ENCODE results near the gene FUT9. TPM values are rescaled to one million over a fixed set of nuclear protein-coding genes. Genes with fewer than 3 reads are reported as not detected.

FUT9 gene
- total RNA-seq, 2 experiments from 2014 or later: not detected

DNA sequence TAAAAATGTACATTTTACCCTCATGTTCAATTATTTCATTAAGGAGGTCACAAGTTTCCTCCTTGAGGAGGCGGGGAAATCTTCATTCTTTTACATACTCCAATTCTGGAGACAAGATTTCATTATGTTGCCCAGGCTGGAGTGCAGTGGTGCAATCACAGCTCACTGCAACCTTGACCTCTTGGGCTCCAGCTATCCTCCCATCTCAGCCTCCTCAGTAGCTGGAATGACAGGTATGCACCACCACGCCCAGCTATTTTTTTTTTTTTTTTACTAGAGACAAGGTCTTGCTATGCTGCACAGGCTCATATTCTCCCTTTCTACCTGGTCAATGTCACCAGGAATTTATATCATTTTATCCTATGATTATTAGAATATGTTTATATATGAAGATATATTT is 85.8 kb downstream of the FUT9 start:
- ChIA-PET CTCF (ENCODE audit: unreplicated experiment) (no interaction called here), POLR2A (interaction anchor here (0.7 kb wide), 1 partner anchor 636 kb away, joined by 4 read pairs; no protein-coding TSS in a partner anchor)
- Histone ChIP-seq H4K20me1 (ENCODE audit: insufficient read depth, low read length) (no peaks in the 10 kb centered on the region), H3K79me2 (ENCODE audit: insufficient read depth, low read depth, low read length) (no peaks in the 10 kb centered on the region), H3K4me2 (ENCODE audit: low read length) (no peak overlapping the region), H3K9me3 (ENCODE audit: low read length) (no peaks in the 10 kb centered on the region), H3K4me1 (ENCODE audit: insufficient read depth, low read length, poor library complexity, severe bottlenecking) (no peaks in the 10 kb centered on the region), H3K36me3 (ENCODE audit: insufficient read depth, low read length) (no peaks in the 10 kb centered on the region), H2AFZ (ENCODE audit: low read length) (no peak overlapping the region), H3K4me3 (ENCODE audit: low read depth, low read length, poor library complexity, severe bottlenecking) (no peak overlapping the region), H3K9me2 (ENCODE audit: insufficient read depth, low read length) (no peaks in the 10 kb centered on the region), H3K27ac (ENCODE audit: low read depth, low read length, poor library complexity, severe bottlenecking) (no peak overlapping the region)
- intact Hi-C loops (cut with micrococcal nuclease; ENCODE audit: unreplicated experiment): no loop called here
- no peak for TF ChIP-seq EZH2phosphoT487 (IDR thresholded peaks at IDR 0.05; ENCODE audit: borderline replicate concordance, low read depth, low read length)
- TF ChIP-seq, protein P1, sequence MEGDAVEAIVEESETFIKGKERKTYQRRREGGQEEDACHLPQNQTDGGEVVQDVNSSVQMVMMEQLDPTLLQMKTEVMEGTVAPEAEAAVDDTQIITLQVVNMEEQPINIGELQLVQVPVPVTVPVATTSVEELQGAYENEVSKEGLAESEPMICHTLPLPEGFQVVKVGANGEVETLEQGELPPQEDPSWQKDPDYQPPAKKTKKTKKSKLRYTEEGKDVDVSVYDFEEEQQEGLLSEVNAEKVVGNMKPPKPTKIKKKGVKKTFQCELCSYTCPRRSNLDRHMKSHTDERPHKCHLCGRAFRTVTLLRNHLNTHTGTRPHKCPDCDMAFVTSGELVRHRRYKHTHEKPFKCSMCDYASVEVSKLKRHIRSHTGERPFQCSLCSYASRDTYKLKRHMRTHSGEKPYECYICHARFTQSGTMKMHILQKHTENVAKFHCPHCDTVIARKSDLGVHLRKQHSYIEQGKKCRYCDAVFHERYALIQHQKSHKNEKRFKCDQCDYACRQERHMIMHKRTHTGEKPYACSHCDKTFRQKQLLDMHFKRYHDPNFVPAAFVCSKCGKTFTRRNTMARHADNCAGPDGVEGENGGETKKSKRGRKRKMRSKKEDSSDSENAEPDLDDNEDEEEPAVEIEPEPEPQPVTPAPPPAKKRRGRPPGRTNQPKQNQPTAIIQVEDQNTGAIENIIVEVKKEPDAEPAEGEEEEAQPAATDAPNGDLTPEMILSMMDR (conservative IDR thresholded peaks at IDR 0.05; ENCODE audit: low read length): no peak
- no peak for DNase-seq (ENCODE audit: low spot score)
- no TSS peak for BruUV-seq (replicated peaks)

DNA sequence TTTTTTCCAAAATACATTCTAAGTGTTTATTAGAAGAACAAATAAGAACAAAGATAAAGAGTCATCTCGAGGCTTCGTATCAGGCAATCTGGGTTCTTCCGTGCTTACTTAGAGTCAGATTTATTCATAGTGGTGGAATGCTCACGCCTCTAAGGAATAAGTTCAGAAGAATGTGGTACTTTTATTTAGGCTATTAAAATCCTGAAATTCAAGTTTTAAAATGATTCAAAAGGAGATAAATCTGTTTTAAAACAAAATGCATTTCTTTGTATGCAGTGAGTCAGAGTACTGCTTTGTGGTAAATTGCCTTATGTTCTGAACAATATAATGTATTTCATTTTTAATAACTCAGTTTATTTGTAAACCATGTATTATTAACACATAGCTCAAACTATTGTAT is 89.1 kb downstream of the FUT9 start:
- no peak for TF ChIP-seq EZH2phosphoT487 (IDR thresholded peaks at IDR 0.05; ENCODE audit: borderline replicate concordance, low read depth, low read length)
- TF ChIP-seq, protein P1 (conservative IDR thresholded peaks at IDR 0.05; ENCODE audit: low read length): no peak
- Histone ChIP-seq H3K9me2 (ENCODE audit: insufficient read depth, low read length) (no peaks in the 10 kb centered on the region), H3K4me1 (ENCODE audit: insufficient read depth, low read length, poor library complexity, severe bottlenecking) (no peaks in the 10 kb centered on the region), H3K27ac (ENCODE audit: low read depth, low read length, poor library complexity, severe bottlenecking) (no peak overlapping the region), H3K36me3 (ENCODE audit: insufficient read depth, low read length) (no peaks in the 10 kb centered on the region), H4K20me1 (ENCODE audit: insufficient read depth, low read length) (no peaks in the 10 kb centered on the region), H3K9me3 (ENCODE audit: low read length) (no peaks in the 10 kb centered on the region), H3K79me2 (ENCODE audit: insufficient read depth, low read depth, low read length) (no peaks in the 10 kb centered on the region), H3K4me2 (ENCODE audit: low read length) (no peak overlapping the region), H2AFZ (ENCODE audit: low read length) (no peak overlapping the region), H3K4me3 (ENCODE audit: low read depth, low read length, poor library complexity, severe bottlenecking) (no peak overlapping the region)
- intact Hi-C loops (cut with micrococcal nuclease; ENCODE audit: unreplicated experiment): no loop called here
- no peak for DNase-seq (ENCODE audit: low spot score)
- ChIA-PET CTCF (ENCODE audit: unreplicated experiment) (no interaction called here), POLR2A (no interaction called here)
- BruUV-seq (replicated peaks): no TSS peak

DNA sequence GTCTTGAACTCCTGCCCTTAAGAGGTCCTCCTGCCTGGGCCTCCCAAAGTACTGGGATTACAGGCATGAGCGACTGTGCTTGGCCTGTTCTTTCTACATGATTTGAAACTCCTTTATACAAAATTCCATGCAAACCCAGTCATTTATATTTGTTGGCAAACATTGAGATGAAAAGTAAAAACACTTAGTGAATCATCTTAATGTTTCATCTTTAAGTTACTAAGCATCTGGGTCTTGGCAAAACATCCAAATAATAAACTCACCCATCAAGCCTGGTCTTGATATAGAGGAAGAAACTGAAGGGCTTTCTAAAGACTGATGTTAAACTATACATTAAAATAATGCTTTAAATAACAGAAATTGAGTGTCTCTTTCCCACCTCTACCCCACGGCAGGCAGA is 95.1 kb downstream of the FUT9 start:
- Histone ChIP-seq H3K4me1 (ENCODE audit: insufficient read depth, low read length, poor library complexity, severe bottlenecking) (no peaks in the 10 kb centered on the region), H3K79me2 (ENCODE audit: insufficient read depth, low read depth, low read length) (no peaks in the 10 kb centered on the region), H3K27ac (ENCODE audit: low read depth, low read length, poor library complexity, severe bottlenecking) (no peak overlapping the region), H3K4me3 (ENCODE audit: low read depth, low read length, poor library complexity, severe bottlenecking) (no peak overlapping the region), H3K4me2 (ENCODE audit: low read length) (no peak overlapping the region), H4K20me1 (ENCODE audit: insufficient read depth, low read length) (no peaks in the 10 kb centered on the region), H3K9me2 (ENCODE audit: insufficient read depth, low read length) (no peaks in the 10 kb centered on the region), H3K36me3 (ENCODE audit: insufficient read depth, low read length) (no peaks in the 10 kb centered on the region), H3K9me3 (ENCODE audit: low read length) (no peaks in the 10 kb centered on the region), H2AFZ (ENCODE audit: low read length) (no peak overlapping the region)
- CTCF ChIA-PET (ENCODE audit: unreplicated experiment): no interaction called here
- DNase-seq (ENCODE audit: low spot score): no peak
- no peak for TF ChIP-seq EZH2phosphoT487 (IDR thresholded peaks at IDR 0.05; ENCODE audit: borderline replicate concordance, low read depth, low read length)
- TF ChIP-seq, protein P1 (conservative IDR thresholded peaks at IDR 0.05; ENCODE audit: low read length): no peak
- intact Hi-C loops (cut with micrococcal nuclease; ENCODE audit: unreplicated experiment): no loop called here
- no TSS peak for BruUV-seq (replicated peaks)
- POLR2A ChIA-PET: interaction anchor here (0.6 to 0.8 kb wide), 2 partner anchors 33 to 101 kb away, joined by 4 read pairs; no protein-coding TSS in a partner anchor
